GM10847 (cell line): ENCODE results near the gene WDR18.

Experiments
- POLR2A ChIP-seq: IDR thresholded peaks from 2 replicates; pipeline ENCODE4 v1.6.1; 2011; ENCODE audit not compliant: insufficient read length; ENCODE audit errors: extremely low read depth

The WDR18 gene

DNA sequence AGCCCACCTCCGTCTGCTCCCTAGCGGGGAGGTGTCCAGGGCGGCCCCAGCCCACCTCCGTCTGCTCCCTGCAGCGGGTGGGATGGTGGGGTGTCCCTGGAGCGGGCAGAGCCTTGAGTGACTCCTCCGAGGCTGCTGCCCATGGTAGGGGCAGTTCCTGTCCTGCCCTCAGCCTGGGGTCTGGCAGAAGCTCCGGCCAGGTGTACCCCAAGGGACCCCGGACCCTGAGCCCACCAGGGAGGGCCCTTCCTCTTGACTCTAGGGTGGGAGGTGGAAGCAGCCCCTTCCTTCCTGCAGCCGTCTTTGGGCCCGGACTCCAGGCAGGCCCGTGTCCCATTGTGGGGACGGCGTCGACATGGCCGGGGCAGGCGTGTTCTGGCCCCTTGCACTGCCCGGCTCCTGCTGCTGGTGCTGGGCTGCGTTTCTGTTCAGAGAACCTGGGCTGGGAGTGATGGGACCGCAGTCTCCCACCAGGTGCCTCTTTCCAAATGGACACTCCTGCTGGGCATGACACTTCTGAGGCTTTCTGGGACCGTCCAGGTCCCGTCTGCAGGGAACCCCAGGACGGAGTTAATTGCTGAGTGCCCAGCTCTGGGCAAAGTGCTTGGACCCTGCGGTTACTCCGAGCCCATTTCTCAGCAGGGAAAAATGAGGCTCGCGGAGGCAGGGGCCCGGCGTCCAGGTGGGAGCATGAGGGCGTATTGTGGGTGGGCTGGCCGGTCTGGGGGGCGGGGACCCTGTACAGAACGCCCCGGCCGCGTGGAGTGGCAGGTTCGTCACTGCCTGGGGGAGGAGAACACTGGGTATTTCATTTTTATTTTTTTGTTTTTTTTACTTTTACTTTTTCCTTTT lies 38.5 kb upstream of the WDR18 start:
- no peak for TF ChIP-seq POLR2A

DNA sequence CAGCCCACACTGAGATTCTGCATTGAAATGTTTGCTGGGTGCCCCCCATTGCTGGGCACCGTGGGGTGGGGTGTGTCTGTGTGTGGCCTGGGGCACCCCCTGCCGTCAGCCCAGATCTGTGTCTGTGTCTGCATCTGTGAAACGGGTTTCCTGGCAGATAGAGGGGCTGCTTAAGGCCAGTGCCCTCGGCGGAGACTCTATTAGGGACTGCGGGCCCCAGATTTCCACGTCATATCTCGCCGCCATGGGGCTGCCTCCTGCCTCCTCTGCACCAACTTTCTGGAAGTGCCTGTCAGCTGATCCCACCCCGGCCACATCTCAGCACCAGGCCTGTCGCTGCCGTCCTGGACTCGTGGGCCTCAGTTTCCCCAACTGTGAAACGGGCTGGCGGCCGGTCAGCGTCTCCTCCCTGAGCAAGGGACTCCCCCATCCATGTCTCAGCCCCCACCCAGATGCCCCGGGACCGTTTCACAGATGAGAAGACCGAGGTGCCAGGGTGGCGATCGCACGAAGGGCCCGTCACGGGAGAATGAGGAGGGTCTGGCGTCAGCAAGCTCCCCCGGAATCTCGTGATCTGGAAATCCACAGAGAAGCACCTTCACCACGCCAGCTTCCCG lies 36.9 kb upstream of the WDR18 start:
- TF ChIP-seq POLR2A, result no peak

DNA sequence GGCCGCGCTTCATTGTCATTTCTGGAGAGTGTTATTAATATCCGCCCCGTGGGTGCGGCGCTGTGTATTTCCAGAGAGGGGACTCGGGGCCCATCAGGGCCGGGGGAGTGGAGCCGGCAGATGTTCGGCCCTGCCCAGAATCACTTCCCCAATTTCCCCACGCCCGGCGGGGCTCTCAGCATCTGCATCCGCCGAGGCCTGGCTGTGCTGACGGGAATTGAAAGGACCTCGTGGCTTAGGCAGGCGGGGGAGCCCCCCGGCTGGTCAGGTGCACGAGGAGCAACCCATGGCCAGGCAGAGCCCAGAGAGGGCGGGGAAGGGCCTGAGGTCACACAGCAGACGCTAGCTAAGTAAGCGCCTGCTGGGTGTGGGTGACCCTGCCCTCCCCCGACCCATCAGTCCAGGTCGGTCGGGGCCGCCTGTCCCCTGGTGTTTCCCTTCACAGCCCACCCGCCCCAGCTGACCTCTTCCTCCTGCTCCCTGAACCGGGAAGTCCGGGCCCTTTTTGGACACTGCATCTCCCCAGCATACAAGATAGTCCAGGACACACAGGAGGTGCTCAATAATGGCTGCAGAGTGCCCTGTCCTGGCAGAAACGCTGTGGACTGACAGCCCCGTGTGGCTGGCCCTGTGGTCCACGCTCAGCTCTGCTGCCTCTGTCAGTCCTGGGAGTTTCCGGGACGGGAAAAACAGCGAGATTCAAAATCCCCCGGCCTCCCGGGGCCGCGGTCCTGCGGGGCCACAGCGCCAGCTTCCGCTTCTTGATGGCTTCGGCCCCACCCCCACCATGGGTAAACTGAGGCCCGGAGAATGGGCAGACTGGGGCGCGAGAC lies 36.2 kb upstream of the WDR18 start:
- peak; percentile 19 for TF ChIP-seq POLR2A

DNA sequence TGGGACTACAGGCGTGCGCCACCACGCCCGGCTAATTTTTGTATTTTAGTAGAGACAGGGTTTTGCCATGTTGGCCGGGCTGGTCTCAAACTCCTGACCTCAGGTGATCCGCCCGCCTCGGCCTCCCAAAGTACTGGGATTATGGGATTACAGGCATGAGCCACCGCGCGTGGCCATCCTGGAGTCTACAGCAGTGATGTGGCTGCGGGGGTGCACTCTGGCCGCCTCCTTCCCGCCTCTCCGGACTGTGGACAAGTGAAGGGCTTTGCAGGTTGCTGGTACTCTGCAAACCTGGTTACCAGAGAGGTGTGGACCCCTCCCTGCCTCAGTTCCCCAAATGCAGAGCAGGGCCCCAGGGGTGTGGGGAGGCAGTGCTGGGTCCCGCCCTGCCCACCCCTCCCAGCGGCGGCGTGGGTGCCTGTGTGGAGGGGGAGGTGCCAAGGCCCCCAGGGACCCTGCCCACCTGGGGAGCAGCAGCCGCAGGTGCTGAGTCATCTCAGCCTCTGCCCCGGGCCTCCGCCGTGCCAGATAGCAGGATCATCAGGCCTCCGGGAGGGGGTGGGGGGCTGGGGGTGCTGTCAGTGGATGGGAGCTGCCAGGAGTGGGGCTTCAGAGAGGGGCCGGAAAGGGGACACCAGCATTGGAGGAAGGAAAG lies 35.2 kb upstream of the WDR18 start:
- TF ChIP-seq POLR2A, result no peak

DNA sequence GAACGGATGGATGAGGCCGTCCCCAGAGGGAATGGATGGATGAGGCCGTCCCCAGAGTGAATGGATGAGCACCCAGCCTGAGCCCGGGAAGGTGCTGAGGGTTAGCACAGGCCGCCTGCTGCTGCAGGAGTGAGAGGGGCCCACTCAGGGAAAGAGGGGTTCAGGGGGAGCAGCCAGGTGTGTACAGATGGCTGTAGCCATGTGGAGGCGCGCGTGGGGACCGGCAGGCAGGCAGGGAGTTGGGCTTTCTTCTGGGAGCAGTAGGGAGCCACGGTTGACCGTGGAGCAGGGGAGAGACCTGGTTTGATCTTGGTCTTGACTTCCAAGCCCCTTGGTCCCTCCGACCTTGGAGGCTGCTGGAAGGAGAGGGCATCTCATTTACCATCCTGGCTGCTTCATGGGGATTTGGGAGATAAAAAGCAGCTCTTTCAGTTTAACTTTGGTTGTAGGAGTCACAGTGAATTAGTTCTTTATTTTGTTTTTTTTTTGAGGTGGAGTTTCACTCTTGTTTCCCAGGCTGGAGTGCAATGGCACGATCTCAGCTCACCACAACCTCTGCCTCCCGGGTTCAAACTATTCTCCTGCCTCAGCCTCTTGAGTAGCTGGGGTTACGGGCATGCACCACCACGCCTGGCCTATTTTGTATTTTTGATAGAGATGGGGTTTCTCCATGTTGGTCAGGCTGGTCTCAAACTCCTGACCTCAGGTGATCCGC lies 33.6 kb upstream of the WDR18 start:
- TF ChIP-seq POLR2A, result no peak

DNA sequence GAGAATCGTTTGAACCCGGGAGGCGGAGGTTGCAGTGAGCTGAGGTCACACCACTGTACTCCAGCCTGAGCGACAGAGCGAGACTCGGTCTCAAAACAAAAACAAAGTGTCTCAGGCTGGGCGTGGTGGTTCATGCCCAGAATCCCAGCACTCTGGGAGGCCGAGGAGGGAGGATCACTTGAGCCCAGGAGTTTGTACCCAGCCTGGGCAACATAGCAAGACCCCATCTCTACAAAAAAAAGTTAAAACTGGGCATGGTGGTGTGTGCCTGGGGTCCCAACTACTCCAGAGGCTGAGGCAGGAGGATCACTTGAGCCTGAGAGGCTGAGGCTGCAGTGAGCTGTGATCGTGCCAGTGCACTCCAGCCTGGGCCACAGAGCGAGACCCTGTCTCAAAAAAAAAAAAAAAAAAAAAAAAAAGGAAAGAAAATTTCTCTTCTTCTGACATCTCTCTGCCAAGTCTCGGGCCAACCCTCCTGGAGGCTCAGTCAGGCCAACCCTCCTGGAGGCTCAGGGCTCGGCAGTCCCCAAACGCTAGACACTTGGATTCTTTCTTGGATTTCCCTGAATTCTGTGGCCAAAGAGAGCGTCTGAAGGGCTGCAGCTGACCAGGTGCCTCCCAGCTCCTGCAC lies 32.0 kb upstream of the WDR18 start:
- no peak for TF ChIP-seq POLR2A

DNA sequence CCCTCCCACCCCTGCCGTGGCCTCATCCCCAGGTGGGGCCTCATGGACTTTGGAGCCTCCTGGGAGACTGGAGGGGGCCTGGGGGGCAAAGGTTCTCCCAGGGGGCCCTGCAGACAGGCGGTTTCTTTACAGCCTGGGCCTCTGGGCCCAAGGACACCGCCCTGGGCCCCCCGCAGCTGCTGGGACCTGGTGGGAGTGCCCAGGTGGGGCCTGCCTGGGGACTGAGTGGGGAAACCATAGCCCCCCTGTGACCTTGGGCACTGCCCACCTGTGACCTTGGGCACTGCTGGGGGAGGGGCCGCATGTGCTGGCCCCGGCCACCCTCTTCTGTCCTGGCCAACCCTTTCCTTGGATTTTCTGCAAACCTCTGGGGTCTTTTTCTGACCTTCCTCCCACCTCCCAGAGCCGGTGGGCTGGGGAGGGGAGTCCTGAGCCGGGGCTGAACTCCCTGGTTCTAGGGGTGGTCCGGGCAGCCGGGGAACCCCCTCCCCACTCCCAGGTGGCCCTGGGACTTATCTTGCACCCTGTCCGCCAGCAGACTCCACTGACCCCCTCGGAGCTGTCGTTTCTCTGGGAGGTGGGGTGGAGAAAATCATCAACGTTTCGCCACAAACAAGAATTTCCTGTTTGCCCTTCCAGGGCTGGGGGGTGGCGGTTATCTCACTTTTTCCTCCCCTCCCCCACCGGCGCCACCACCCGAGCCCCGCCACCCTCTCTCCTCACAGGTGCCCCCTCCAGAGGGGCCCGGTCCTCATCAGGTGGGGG lies 31.3 kb upstream of the WDR18 start:
- TF ChIP-seq POLR2A, result no peak

DNA sequence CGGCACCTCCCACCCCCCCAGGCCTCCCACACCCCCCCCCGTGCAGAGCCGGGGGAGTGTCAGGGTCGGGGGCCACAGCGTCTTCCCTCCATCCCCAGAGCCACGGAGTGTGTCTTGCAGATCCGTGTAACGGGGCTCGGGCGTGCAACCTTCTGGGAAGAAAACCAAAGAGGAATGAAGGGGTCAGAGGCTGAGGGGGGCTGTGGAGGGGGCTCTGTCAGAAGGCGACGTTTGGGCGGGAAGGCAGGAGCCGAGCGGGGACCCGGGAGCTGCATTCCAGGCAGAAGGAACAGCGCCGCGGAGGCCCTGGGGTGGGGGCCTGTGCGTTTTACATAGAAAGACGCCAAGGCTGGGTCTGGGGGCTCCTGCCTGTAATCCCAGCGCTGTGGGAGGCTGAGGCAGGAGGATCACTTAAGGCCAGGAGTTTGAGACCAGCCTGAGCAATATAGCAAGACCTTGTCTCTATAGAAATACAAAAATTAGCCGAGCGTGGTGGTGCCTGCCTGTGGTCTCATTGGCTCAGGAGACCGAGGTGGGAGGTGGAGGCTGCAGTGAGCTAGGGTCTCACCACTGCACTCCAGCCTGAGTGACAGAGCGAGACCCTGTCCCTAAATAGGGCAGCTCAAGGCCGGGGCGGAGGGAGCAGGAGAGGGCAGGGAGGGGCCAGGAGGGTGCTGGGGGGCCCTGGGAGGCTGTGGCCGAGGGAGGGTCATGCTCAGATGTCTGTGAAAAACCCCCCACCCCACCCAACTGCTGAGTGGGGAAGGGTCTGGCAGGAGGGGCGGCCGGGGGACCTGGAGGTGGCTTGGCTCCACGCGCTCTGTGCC lies 30.5 kb upstream of the WDR18 start:
- TF ChIP-seq POLR2A, result no peak

DNA sequence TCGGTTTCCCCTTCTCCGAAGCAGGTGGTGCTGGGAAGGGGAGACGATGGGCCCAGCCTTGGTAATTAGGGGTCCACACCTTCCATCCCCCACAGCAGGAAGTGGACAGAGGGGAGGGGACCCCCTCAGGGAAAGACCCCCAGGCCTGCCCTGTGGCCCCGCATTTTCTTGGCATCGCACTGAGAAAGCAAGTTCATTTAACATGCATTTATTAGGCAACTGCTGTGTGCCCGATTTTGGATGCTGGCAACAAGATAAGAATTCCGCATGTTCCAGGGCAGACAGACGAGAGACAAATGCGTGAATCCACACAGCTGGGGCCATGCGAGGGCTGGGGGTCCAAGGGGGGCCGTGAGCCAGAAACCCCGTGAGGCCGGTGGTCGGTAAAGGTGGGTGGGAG lies 29.9 kb upstream of the WDR18 start:
- TF ChIP-seq POLR2A, result no peak

DNA sequence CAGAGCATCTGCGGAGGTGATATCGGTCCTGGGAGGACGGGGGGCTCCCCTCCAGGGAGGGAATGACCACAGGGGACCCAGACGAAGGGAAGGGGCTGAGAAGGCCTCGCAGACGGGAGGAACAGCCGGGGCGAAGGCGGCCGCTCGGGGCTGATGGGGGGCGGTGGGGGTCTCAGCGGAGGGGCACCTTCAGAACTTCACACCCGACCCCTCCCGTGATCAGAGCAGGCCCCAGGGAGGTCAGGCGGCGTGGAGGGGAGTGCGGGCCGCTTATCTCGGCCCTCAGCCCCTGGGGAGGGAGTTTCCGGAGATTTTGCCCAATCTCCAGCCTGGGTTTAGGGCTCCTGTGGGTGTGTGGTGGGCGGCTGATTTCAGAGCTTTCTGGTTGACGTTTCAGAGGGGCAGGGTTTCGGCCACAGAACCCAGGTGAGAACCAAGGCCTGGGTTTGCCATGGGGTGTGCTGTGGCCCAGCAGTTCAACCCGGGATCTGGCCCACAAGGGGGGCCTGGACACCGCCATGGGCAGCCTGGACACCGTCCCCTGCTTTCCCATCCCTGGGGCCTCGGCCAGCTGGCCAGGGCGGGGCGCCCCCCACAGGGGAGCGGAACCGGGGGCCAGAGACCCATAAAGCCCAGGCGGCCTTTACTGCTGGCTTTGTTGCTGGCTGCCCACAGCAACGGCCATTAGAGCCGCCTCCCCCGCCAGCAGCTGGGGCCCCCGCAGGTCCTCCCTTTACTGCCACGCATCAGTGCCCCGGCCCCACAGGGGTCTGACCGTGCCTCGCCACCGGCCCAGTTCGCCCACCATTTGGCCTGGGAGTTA lies 29.3 kb upstream of the WDR18 start:
- TF ChIP-seq POLR2A, result no peak

DNA sequence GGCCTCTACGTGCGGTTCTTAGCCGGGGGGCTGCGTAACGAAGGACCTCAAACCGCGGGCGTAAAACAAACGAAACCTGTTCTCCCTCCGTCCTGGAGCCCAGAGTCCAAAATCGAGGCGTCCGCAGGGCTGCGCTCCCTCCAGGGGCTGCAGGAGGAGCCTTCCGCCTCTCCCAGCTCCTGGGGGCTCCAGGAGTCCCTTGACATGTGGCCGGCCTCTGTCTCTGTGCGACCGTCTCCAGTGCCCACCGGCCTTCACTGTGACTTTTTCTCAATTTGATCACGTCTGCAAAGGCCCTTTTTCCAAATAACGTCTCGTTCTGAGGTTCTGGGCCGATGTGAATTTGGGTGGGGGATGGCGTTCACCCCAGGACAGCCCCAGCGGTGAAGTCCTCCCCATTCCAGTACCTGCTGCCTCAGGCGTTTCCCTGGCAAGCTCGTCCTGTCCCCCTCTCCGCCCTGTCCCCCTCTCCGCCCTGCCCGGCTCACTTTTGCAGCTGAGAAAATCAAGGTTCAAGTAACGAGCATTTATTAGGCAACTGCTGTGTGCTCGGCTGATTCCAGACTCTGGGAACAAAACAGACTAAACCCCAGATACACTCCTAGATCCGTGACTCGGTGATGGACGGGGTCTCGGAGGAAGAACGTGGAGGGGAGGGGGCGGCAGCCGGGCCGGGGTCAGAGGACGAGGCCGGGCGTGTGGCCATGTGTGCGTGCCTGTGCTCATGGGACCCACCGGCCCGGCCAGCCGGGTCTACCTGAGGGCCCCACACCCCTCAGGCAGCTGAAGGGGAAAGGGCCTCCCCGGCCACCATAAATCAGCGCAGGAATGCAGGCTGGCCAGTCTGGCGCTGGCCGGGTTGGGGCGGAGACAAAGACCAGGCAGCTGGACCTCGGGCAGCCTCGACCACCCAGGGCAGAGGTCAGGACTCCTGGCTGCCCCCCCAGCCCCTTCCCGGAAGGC lies 28.1 kb upstream of the WDR18 start:
- TF ChIP-seq POLR2A, result no peak
